COLO829 (cell line): ENCODE measurements around the gene EPB41L2.
A peak's percentile ranks its signal among the peaks of the same experiment; 100 is the strongest.
"Not testable (repeated sequence)": the region's sequence is repeated elsewhere in the genome, so short reads cannot be mapped to it uniquely, and the experiment has no call there.

Source experiments
- DNase-seq: peaks from one replicate; pipeline ENCODE4 v3.0.0; 2012; ENCODE audit warnings: low spot score

Gene EPB41L2

DNA sequence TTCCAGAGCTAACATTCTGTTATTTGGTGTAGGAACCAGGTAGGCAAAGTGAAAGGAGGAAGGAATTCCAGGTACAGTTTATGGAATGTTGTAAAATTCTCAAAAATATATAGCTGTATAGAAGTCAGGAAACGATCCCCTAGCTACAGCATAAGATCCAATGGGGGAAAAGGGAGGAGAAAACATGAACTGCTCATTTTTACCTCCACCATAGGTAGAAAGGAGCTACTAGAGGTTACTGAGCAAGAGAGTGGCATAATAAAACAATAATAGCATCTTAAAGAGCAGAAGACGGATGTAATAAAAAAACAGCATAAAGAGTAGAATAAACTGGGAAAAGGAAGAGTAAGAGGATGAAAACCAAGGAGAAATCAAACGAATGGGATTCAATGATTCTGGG is 26.9 kb downstream of the EPB41L2 start:
- no peak for DNase-seq

DNA sequence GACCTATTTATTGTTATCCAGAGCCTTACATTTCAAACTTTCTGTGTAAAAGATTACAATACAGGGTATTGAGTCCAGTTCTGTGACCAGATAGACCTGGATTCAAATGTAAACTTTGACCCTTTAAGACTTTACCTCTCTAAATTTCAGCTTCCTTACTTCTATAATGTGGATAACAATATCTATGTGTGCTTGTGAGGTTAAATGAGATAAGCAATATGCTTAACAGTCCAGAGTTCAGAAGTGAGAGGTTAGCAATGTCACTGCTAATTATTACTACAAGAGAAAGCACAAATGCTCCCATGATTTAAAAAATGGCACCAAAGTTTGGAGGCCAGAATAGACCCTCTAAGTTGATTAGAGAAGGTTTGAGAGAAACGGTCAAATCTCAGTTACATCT is 27.5 kb downstream of the EPB41L2 start:
- DNase-seq: no peak

- no peak for DNase-seq
These were observed 29.4 kb downstream of the EPB41L2 start for GRCh38 chr6:131033631-131034030.

- DNase-seq: no peak
These were observed 33.3 kb downstream of the EPB41L2 start for GRCh38 chr6:131029626-131030297.

- no peak for DNase-seq
These were observed 35.7 kb downstream of the EPB41L2 start for GRCh38 chr6:131027326-131027725.

- no peak for DNase-seq
These were observed 36.8 kb downstream of the EPB41L2 start for GRCh38 chr6:131026243-131026642.

- DNase-seq: no peak
These were observed 38.5 kb downstream of the EPB41L2 start for GRCh38 chr6:131024565-131024964.

- peak; percentile 51 for DNase-seq
These were observed 39.1 kb downstream of the EPB41L2 start for GRCh38 chr6:131023834-131024504.

DNA sequence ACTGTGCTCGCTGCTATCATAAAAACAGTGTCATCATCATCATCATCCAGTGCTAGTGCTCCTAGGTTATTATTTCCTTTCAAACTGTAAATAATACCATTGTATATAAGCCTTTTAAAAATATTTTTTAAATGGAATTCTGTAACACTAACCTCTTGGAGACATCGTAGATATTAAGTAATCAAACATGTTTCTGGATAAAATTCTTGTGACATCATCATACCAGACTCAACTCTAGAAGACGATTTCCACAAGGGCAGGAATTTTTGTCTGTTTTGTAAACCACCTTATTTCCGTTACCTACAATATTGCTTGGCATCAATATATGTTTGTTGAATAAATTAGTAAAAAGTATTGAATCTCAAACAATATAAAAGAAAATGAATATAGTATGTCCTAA is 40.4 kb downstream of the EPB41L2 start:
- DNase-seq: no peak

DNA sequence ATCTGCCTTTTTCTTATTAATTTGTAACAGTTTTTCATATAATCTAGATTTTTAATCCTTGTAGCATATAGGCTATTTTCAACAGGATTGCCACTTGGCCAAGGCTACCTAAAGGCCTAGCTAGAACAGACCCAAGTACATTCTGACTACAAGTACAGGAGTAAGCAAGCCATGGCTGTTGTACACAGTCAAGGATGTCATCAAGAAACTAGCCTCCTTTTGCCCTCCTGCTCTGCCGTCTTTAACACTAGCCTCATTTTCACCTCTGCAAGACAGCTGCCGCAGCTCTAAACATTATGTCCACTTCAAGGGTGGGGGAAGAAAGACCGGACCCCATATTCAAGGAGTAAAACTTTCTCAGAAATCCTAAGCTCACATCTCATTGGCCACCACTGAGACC is 45.1 kb downstream of the EPB41L2 start:
- no peak for DNase-seq

- DNase-seq: peak; percentile 10
These were observed 47.3 kb downstream of the EPB41L2 start for GRCh38 chr6:131015630-131016263.

DNA sequence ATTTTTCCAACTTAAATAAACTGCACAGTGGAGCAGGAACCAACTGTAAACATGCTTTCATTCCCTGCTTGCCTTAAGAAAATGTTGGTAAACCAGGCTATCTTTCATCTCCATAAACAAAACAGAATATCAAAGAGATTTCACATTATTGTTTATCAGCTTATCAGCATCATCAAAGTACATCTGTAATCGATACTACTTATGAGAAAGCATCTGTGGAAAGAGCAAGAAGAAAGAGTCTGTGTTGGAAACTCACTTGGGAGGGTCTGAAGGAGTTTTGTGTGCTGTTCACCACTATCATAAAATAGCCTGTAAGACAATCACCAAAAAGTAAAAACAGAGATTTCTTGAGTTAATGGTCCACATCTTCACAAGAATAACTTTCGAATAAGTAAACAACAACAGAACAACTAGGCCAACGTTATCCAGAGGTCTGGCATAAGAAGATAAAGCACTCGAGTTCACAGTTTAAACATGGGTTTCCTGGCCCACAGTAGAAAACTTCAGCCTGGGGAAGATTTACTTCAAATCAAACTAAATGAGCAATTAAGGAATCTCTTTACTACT is 47.9 kb downstream of the EPB41L2 start:
- no peak for DNase-seq

- no peak for DNase-seq
These were observed 48.8 kb downstream of the EPB41L2 start for GRCh38 chr6:131014080-131014776.

GRCh38 chr6:131013495-131013894 is 49.5 kb downstream of the EPB41L2 start:
- DNase-seq: peak; percentile 40

- DNase-seq: no peak
These were observed 53.3 kb downstream of the EPB41L2 start for GRCh38 chr6:131009790-131010189.

- not testable (repeated sequence) for DNase-seq
These were observed 54.1 kb downstream of the EPB41L2 start for GRCh38 chr6:131008965-131009364.

DNA sequence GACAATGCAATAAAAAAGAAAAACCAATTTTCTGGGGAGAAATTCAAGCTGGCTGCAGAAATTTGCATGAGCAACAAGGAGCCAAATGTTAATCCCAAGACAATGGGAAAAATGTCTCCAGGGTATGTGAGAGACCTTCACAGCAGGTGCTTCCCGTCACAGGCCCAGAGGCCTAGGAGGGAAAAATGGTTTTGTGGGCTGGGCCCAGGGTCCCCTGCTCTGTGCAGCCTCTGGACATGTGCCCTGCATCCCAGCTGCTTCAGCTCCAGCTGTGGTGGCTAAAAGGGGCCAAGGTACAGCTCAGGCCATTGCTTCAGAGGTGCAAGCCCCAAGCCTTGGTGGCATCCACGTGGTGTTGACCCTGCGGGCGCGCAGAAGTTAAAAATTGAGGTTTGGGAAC is 55.1 kb downstream of the EPB41L2 start:
- DNase-seq: not testable (repeated sequence)

DNA sequence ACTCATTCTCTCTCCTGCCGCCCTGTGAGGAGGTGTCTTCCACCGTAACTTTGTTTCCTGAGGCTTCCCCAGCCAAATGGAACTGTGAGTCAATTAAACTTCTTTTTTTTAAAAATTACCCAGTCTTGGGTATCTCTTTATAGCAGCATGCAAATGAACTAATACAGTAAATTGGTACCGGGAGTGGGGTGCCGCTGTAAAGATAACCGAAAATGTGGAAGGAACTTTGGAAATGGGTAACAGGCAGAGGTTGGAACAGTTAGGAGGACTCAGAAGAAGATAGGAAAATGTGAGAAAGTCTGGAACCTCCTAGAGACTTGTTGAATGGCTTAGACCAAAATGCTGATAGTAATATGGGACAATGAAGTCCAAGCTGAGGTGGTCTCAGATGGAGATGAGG is 55.8 kb downstream of the EPB41L2 start:
- no peak for DNase-seq

GRCh38 chr6:131005439-131006016 is 57.5 kb downstream of the EPB41L2 start:
- no peak for DNase-seq

GRCh38 chr6:131004936-131005335 is 58.1 kb downstream of the EPB41L2 start:
- DNase-seq: no peak

GRCh38 chr6:131004387-131004755 is 58.7 kb downstream of the EPB41L2 start:
- DNase-seq: no peak
